22Rv1 (cell line): ENCODE results near the gene MTF2.

Source experiments
- CTCF ChIP-seq: fragments of 450-650 bp; IDR thresholded peaks from 2 replicates; pipeline ENCODE4 v1.5.1; 2017; ENCODE audit warnings: mild to moderate bottlenecking
- ZFX ChIP-seq: fragments of 450-650 bp; IDR thresholded peaks from 2 replicates; pipeline ENCODE4 v1.6.1; 2017; ENCODE audit warnings: antibody characterized with exemption, borderline replicate concordance

GRCh38 chr1:93150729-93151128, 71.6 kb downstream of the MTF2 start:
- TF ChIP-seq CTCF, result no peak
- no peak for TF ChIP-seq ZFX
